NCI-H345 treated with DMSO at 0.1 percent for 48 hours (cell line): ENCODE data around the gene CAMKK1.

Experiments used
- DNase-seq: peaks from one replicate; lab custom pipeline; 2025; ENCODE audit not compliant: unreplicated experiment; lab: John Stamatoyannopoulos, UW

The CAMKK1 gene

DNA sequence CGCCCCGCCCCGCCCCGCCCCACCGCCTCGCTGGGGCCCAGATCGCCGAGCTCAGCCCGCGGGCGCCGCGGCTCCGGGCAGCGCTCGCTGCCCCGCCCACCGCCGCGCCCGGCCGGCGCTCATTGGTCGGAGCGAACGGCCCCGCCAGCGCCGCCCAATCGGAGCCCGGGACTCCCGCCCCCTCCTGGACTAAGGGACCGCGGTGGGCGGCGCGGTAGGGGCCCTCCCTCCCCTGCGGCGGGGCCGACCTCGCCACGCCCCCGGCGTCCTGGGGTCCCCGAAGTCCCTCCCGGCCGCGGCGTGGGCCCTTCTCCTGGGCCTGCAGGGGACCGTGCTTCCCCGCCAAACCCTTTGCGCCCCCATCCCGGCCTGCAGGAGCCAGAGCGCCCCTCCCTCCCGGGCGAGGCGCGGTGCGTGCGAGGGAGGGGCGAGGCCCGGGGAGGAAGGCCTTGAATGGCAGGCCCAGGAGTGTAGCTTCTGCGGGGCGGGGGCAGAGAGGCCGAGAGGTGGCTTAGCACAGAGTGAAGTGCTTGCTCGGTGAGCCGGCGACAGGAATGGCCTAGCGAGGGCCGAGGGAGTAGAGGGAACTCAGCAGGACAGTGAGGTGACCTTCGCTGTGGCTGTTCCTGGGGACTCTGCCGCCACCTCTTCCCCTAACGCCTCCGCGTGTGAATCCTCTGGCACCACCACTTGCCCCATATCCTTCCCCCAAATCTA lies at the start of gene CAMKK1:
TSS of gene CAMKK1 (minus strand) at position 51 of the 717 bp plus-strand sequence. CDS start 7,366 bp downstream, outside the sequence.
- peak; percentile 76 for DNase-seq

DNA sequence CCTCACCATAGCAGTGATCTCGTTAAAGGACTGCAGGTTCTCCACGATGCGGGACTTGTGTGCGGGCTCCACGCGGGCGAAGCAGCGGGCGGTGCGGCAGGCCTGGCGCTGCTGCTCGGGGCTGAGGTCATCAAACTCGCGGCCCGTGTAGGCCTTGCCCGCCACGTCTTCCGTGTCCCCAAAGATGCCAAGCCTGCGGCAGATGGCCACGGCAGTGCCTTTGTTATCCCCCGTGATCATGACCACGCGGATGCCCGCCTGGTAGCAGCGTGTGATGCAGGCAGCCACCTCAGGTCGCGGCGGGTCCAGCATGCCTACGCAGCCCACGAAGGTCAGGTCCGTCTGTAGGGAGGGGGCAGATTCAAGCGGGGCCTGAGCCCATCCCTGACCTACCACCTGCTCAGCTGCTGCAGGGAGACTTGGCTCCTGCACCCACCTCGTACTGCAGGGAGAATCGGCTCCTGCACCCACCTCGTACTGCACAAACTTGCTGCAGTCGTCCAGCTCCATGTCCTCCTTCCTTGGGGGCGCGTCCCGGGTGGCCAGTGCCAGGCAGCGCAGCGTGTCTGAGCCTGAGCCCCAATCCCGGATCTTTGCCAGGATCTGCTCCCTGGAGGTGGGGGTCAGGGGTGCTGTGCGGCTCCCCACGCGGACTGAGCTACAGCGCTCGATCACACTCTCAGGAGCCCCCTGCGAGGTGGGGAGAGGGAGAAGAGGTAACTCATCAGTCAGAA lies 48.3 kb upstream of the CAMKK1 start:
- no peak for DNase-seq

DNA sequence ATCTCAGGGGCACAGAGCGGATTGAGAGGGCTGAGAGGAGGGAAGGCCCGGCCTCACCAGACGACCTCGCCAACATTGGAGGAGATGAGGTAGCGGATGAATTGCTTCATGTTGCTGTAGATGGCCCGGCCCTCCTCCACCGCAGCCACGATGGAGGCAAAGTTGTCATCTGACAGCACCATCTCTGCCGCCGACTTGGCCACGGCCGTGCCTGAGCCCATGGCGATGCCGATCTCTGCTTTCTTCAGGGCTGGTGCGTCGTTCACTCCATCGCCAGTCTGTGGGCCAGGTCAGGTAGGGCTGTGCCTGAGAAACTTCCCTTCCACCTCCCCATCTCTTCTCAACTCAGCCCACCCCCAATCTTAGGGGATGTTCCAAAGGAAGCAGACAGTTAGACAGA lies 44.5 kb upstream of the CAMKK1 start:
- DNase-seq: no peak

DNA sequence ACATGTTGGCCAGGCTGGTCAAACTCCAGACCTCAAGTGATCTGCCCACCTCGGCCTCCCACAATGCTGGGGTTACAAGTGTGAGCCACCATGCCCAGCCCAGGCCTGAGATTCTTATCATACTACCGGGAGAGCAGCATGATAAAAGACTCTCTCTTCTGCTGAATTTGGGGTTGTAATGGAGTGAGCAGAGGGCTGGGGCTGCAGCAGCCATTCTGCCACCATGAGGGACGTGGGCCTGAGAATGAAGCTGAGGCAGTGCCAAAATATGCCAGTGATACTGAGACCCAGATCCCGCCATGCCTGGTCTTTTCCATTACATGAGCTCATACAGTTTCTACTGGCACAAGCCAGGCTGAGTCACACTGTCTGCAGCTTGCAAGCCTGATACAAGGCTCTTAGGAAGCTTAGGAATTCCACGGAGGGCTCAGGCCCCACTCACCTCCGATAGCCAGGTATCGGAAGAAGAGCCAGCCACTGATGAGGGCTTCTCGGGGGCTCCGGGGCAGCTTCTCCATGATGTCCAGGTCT lies 43.0 kb upstream of the CAMKK1 start:
- DNase-seq: no peak

DNA sequence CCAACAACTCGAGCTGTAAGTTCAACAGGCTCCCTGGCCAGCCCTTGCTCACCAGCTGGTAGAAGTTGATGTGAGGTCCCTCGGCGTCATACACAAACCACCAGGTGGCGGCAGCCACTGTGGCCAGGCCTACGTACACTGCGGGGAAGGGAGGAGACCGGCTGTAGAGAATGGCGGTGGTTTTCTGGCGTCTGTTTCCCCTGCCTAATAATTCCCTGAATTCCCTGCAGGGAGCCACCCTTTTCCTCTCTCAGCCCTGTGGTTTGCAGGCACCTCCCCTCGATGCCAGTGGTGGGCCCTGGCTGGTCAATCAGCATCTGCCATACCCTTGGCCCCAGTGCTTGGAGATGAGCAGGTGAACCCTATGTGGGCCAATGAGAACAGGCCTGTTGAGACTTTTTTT lies 42.3 kb upstream of the CAMKK1 start:
- DNase-seq: no peak

DNA sequence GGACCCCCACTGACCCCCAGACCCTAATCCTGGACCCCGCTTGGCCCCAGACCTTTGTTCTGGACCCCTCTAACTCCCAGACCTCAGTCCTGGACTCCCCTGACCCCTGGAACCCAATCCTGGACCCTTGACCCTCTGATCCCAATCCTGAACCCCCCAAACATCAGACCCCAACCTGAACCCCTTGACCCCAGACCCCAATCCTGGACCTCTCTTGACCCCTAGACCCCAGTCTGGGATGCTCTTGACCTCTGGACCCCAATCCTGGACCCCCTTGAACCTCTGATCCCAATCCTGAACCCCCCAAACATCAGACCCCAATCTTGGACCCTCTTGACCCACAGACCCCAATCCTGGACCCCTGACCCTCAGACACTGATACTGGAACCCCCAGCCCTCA lies 36.9 kb upstream of the CAMKK1 start:
- DNase-seq: no peak

DNA sequence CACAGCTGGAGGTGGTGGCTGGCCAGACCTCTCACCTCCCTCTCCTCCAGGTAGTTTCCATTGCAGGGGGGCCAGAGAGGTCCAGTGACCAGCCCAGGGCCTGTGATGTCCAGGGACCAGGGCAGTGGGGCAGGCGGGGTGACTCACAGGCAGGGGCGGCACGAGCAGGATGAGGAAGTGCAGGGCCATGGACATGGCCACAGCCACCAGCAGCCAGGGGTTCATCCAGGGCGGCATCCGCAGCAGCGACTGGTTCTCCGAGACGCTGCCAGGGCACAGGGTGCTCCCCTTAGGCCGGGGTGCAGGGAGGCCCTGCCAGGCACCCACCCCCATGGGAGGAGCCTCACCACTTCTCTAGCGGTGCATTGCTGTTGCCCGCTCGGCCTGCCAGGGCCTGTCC lies 36.3 kb upstream of the CAMKK1 start:
- no peak for DNase-seq

DNA sequence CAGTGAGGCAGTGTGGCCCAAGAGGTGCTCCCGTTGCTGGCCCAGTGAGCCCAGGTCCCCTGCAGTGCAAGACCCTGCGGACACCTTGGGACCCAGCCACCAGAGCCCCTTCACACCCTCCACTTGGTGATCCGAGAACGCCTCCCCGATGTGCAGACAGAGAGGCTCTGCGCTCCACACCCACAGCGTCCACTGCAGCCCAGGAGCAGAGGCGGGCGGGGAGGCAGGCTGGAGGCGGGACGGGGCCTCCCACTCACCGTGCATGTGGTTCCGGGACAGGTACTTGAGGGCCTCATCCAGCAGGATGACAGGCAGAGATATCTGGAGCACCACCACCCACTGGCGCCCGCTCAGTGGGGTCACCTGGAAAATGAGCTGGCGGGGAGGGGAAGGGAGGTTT lies 35.6 kb upstream of the CAMKK1 start:
- DNase-seq: no peak

DNA sequence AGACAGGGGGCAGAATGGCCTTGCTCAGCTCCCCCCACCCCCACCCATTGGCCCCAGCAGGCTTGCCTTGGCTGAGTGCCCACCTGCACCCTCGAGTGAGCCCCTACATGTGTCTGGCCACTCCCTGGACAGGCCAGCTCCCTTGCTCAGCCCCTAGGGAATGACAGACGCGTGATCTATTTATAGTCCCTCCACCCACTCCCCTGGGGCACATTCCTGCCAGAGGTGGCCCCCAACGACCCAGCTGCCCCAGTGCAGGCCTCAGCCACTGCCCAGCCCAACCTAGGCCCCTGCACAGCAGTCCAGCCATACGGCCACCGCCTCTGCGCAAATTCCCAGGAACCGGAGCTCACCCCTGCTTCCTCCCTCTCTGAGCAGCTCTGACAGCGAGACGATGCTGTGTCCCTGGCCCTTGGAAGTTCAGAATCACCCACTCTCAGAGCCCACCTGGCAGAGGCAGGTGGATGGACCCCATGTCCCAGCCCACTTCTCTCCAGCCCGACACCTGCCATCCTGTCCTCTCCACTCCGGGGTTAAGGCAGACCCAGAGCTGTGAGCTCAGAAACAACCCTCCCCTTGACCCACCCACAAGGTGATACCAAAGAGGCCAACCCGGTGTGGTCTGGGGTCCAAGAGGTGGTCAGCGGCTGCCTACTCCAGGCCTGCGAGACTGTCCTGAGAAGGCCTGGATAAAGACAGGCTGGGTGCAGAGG lies 34.9 kb upstream of the CAMKK1 start:
- no peak for DNase-seq

DNA sequence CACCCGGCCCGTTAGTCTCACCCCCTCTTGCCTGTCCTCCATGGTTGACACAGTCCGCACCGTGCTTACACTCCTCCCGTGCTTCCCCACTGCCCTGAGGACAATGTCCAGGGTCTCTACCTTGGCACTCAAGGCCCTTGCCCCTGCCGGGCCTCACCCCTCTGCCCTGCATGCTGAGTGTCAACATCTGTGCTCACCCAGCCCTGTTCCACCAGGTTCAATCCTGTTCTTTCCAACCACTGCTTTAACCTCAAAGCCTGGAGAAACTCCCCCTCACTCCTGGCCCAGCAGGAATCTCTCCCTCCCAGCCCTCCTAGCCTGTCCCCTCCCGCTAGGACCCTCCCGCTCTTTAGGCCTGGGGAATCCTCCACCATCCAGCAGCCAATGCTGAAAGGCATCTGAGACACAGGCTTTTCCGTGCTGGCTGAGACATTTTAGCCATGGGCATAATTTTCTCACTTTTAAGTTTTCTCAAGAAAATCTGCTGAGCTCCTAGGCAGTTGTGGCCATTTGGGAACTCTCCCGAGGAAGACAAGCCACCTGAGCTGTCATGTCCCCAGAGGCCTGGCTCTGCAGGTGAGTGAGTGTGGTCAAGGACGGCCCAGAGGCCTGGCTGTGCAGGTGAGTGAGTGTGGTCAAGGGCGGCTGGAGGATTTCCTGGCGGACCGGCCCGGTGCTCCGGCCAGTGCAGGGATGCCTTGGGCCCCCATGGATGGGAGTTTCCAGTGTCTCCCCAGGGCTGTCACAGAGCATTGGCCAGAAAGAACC lies 34.2 kb upstream of the CAMKK1 start:
- DNase-seq: no peak

DNA sequence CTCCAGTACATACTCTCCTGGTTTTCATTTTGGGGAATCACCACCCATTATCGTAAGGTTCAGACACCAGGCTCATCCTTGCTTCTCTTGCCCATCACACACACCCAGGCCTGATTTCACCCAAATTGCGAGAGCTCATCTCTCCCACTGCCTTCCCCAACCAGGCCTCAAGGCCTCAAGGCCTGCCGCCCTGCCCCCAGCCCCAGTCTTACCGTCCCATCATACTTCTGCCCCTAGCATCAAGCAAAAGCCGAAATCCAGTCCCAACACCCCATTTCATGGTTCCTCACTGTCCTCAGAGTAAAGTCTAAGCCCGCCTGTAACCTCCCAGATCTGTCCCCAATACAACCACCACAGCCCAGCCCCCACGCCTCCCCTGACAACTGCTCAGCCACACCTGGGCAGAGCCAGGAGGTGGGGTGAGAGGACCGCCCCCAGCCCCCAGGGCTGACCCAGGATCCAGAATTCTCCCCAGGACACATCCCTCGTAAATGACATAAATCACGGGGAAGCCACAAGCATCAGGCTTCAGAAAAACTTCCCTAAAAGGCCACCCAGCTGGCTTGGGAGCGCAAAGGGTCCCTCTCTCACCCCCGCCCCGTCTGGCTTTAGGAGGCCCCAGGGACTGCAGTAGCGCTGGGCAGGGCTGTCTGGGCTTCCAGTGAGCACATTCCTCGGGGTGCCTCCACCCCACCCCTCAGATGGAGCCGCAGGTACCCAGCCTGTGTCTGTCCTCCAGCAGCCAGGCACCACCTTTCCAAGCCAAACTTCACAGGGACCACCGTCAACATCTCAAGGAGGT lies 33.0 kb upstream of the CAMKK1 start:
- DNase-seq: no peak

DNA sequence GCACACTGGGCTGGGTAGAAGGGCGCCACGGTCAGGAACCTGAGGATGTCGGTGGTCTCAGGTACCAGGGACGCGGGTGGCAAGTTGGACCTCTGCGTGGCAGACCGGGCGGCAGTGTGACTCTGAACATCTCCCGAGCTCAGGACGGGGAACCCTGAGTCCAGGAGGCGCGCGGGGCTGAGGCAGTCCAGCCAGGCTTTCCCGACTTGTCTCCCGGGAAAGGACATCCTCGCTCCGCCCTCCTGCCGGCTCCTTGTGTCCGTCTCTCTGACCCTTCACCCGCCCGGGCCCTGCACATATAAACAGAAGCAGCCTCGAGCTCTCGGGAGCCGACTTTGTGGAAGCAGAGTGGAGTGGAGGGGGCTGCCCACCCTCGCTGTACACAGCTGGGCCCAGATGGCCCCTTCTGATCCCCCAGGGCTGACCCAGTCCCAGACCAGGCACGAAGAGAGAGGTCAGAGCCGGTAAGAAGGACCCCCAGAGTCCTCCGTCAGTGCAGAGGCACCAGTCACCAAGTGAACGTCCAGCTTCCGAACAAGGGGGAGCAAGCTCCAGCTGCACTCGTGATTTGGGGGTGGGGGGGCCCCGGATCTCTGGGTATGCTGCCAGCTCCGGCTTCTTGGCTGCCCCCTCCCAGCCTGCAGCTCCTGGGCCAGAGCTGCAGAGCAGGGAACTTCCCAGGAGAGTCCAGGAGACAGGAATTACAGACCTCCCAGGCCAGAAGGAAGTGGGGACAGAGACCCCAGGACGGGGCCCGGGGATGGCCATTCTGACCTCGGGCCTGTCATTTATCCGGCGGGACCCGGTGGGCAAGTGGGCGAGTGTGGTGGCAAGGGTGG lies 31.9 kb upstream of the CAMKK1 start:
- DNase-seq: no peak

DNA sequence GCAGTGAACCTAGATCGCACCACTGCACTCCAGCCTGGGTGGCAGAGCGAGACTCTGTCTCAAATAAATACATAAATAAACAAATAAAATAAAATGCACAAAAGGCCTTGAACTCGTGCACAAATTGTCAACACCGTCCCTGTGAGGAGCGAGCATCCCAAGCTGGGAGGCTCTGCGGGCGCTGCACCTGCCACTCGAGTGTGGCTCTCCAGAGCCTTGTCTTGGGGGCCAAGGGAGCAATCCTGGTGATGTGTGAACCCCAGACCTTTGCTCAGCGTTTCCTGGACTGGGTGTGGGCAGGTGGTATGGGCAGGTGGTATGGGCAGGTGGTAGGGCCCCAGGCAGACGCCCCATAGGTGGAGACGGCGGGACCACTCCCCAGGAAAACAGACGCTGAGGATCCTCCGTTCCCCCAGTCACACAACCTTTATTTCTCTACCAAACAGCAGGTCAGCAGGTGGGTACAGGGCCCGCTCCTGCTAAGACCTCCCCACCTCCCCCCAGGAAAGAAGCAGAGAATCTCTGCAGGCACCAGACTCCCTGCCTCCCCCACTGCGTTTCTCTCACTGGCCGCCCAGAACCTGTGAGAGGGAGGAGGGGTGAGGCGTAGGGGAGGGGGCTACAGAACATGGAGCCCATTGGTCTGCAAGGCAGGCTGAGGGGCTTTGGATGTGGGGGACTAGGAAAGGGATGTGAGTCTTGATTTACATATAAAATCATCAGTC lies 30.8 kb upstream of the CAMKK1 start:
- DNase-seq: peak; percentile 25

DNA sequence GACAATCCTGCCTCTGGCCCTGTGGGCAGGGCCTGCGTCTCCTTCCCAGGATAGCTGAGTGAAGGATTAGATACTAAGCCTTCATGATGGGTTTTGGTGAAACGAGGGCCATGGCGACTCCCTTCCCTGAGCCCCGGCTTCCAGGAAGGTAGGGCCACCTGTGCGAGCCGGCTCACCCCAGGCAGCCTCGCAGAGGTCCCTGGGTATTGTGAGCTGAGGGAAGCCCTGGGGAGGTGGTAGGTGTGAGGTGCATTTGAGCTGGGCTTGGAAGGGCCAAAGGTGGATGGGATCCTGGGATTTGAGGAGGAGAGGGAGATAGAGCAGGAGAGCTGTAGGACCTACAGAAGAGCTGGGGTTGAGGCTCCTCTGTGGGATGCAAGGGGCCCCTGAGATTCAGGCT lies 29.9 kb upstream of the CAMKK1 start:
- DNase-seq: no peak

DNA sequence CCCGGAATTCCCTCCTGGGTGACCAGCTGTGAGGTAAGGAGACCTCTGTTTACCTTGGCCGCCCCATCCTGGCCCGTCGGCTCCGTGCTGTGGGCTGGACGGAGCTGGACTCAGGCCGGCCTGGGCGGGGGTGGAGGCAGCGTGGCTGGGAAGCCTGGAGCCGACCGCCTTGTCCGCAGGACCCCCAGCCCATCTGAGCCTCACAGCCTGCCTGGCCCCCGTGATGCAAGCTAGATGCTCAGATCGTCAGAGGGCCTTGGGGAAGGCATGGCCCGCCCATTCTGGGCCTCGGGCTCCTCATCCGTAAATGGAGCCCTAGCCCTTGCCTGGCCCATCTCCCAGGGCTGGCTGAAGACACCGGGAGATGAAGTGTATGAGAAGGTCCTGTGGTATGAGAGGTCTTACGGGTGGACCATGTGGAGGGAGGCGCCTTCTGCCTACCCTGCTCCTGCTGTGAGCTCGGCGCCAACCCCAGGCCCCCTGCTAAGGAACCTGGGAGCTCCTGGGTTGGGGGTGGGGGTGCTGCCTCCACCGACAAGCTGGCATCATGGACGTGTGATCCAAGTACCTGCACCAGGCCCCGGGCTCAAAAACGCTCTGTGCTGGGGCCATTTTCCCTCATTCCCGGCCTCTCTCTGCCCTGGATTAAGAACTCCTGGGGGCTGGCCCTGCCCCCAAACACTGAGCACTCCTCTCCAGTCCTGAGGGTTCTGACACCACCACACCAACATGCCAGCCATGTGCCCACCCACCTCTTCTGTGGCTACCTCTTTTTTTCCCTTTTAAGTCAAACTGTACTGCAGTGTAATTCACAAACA lies 28.9 kb upstream of the CAMKK1 start:
- no peak for DNase-seq

DNA sequence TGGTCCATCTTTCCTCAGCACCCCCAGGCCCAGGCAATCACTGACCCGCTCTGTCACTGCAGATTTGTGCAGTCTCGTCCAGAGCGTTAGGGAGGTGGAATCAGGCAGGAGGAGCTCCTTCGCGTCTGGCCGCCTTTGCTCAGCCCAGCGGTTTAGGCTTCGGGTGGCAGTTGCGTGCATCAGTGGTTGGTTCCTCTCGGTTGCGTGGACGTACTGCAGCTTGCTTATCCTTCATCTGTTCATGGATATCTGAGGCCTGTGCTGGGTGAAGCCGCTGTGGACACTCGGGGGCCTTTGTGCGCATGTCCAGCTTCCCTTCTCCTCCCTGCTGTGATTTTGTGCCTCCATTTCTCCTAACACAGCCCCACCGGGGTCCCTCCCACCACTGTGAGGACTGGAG lies 28.2 kb upstream of the CAMKK1 start:
- DNase-seq: no peak

DNA sequence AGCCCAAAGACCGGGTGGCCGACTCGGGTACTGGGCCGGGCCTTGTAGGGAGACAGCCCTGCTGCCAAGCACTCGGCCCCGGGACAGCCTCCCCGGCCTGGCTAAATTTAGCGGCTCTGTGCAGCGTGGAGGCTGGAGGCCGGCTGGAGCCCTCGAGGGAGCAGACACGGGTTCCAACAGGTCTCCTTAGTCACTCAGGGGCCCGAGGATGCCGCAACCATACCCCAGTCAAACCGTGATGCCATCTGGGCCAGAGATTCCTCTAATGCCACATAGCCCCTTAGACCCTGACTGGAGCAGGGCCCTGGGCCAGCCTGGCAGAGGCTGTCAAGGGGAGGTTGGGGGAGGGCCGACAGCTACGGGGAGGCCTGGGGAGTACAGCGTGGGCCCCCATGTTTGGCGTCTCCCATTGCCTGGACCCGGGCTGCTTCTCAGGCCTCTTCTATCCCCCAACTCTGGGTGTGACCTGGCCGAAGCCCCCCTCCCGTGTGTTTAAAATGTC lies 26.3 kb upstream of the CAMKK1 start:
- DNase-seq: no peak
